HepG2 (cell line): ENCODE results near the gene MRPL14. TPM values are rescaled to one million over a fixed set of nuclear protein-coding genes. Genes with fewer than 3 reads are reported as not detected.
A peak's percentile ranks its signal among the peaks of the same experiment; 100 is the strongest.

Experiments
- ATF4 ChIP-seq, 2 experiments: fragments of 450-650 bp in 1 of 2; sonication (generic) in 1 of 2; formaldehyde crosslinking; IDR thresholded peaks; 2 replicates each; pipeline versions ENCODE4 v1.5.0 to v1.8.0; 2020 to 2022; ENCODE audit warnings: mild to moderate bottlenecking in 1 of 2, missing genetic modification reagents in 1 of 2
- HOXA7 ChIP-seq: sonication (generic); formaldehyde crosslinking; IDR thresholded peaks from 2 replicates; pipeline ENCODE4 v1.8.1; 2022; ENCODE audit warnings: mild to moderate bottlenecking, missing genetic modification reagents, moderate library complexity
- KDM1A ChIP-seq: IDR thresholded peaks from 2 replicates; pipeline ENCODE4 v1.6.1; 2016; ENCODE audit warnings: missing compliant biosample characterization
- MTA3 ChIP-seq: sonication (generic); formaldehyde crosslinking; IDR thresholded peaks from 2 replicates; pipeline ENCODE4 v1.4.0; 2020; ENCODE audit warnings: missing genetic modification reagents
- MXD4 ChIP-seq: IDR thresholded peaks from 2 replicates; pipeline ENCODE4 v1.6.1; 2016; ENCODE audit warnings: mild to moderate bottlenecking, missing biosample characterization, missing genetic modification reagents
- PCBP2 ChIP-seq: fragments of 200-400 bp; formaldehyde crosslinking; optimal IDR thresholded peaks from 2 replicates; pipeline ENCODE3; 2018; ENCODE audit warnings: low read length, low read depth; ENCODE audit not compliant: poor library complexity, severe bottlenecking
- PHF5A ChIP-seq: IDR thresholded peaks from one replicate; pipeline ENCODE4 v1.6.1; 2018; ENCODE audit warnings: low read depth, missing genetic modification reagents; ENCODE audit not compliant: unreplicated experiment
- POLR2A ChIP-seq, 2 experiments: IDR thresholded peaks; 2 replicates each; pipeline ENCODE4 v1.6.1; 2011; ENCODE audit warnings: low read depth in 2 of 2, low read length in 2 of 2, mild to moderate bottlenecking in 1 of 2, moderate library complexity in 1 of 2; ENCODE audit not compliant: insufficient read depth in 1 of 2
- RFX5 ChIP-seq: IDR thresholded peaks from 2 replicates; pipeline ENCODE4 v1.6.1; 2011; ENCODE audit warnings: low read depth, low read length, improper control_type of control experiment
- RNF219 ChIP-seq: sonication (generic); formaldehyde crosslinking; IDR thresholded peaks from 2 replicates; pipeline ENCODE4 v1.5.0; 2020; ENCODE audit warnings: mild to moderate bottlenecking, missing genetic modification reagents
- SMAD9 ChIP-seq: sonication (generic); formaldehyde crosslinking; IDR thresholded peaks from 2 replicates; pipeline ENCODE4 v1.5.1; 2020; ENCODE audit warnings: mild to moderate bottlenecking, missing genetic modification reagents
- SNAI1 ChIP-seq: sonication (generic); formaldehyde crosslinking; IDR thresholded peaks from 2 replicates; pipeline ENCODE4 v1.5.0; 2020; ENCODE audit warnings: mild to moderate bottlenecking, missing genetic modification reagents, borderline replicate concordance
- TFE3 ChIP-seq: IDR thresholded peaks from 2 replicates; pipeline ENCODE4 v1.6.1; 2016
- THAP8 ChIP-seq: sonication (generic); formaldehyde crosslinking; IDR thresholded peaks from 2 replicates; pipeline ENCODE4 v1.5.1; 2020; ENCODE audit warnings: missing genetic modification reagents, mild to moderate bottlenecking, borderline replicate concordance
- ZNF12 ChIP-seq: sonication (generic); formaldehyde crosslinking; IDR thresholded peaks from 2 replicates; pipeline ENCODE4 v1.5.0; 2020; ENCODE audit warnings: missing genetic modification reagents
- ZNF20 ChIP-seq: sonication (generic); formaldehyde crosslinking; IDR thresholded peaks from 2 replicates; pipeline ENCODE4 v1.4.0; 2020; ENCODE audit warnings: mild to moderate bottlenecking, moderate library complexity, missing genetic modification reagents
- ZNF670 ChIP-seq: sonication (generic); formaldehyde crosslinking; IDR thresholded peaks from 2 replicates; pipeline ENCODE4 v1.8.0; 2022; ENCODE audit warnings: mild to moderate bottlenecking, missing genetic modification reagents, borderline replicate concordance
- ZNF704 ChIP-seq: sonication (generic); formaldehyde crosslinking; IDR thresholded peaks from 2 replicates; pipeline ENCODE4 v1.8.1; 2023; ENCODE audit warnings: mild to moderate bottlenecking, inconsistent platforms, moderate library complexity, missing genetic modification reagents, borderline replicate concordance
- ZNF740 ChIP-seq: sonication (generic); formaldehyde crosslinking; IDR thresholded peaks from 2 replicates; pipeline ENCODE4 v1.4.0; 2020; ENCODE audit warnings: missing genetic modification reagents
- ZNF768 ChIP-seq: sonication (generic); formaldehyde crosslinking; IDR thresholded peaks from 2 replicates; pipeline ENCODE4 v1.4.0; 2020; ENCODE audit warnings: missing genetic modification reagents
- ZNF775 ChIP-seq: sonication (generic); formaldehyde crosslinking; IDR thresholded peaks from 2 replicates; pipeline ENCODE4 v1.4.0; 2020; ENCODE audit warnings: missing genetic modification reagents, mild to moderate bottlenecking, moderate library complexity, borderline replicate concordance
- ZSCAN30 ChIP-seq: sonication (generic); formaldehyde crosslinking; IDR thresholded peaks from 2 replicates; pipeline ENCODE4 v1.5.0; 2020; ENCODE audit warnings: mild to moderate bottlenecking, missing genetic modification reagents
- polyA plus RNA-seq, 8 experiments: library from polyadenylated mRNA; depleted of rRNA in 3 of 8; stranded (reverse) in 7 of 8; unstranded in 1 of 8; fragments of >200 nt; fragmentation: Illumina TruSeq in 4 of 8; extraction: Trizol in 4 of 8; gene quantifications; 2 replicates each; pipeline versions ENCODE4 v1.2.1 to v1.2.3, GENCODE V29; 2011 to 2016; ENCODE audit warnings: low read depth in 4 of 8, missing spikeins in 1 of 8, mixed read lengths in 1 of 8; ENCODE audit not compliant: insufficient read depth in 1 of 8
- total RNA-seq, 5 experiments: library from RNA; depleted of rRNA; stranded (reverse); fragments of >200 nt; fragmentation: Illumina TruSeq; extraction: Trizol; gene quantifications; 2 replicates each; pipeline ENCODE4 v1.2.3, GENCODE V29; 2016; ENCODE audit warnings: low read depth in 1 of 5
- TF ChIP-seq, protein P1 (sequence below): IDR thresholded peaks from 2 replicates; pipeline ENCODE4 v1.6.1; 2016; ENCODE audit warnings: missing biosample characterization, missing genetic modification reagents, low read depth

MRPL14 gene
- total and polyA plus RNA-seq, 2 of the 13 experiments (the other 11 are each of a cell fraction or from before 2014, with no cell fraction given) = 157 to 178 TPM

- 0 out of 2 replicates have a peak, but pooled peaks have one; percentile 75 for TF ChIP-seq ZNF704
- no peak for TF ChIP-seq KDM1A (CRISPR knock-in tag)
- no peak for TF ChIP-seq ATF4 (CRISPR knock-in tag; IDR thresholded peaks at IDR 0.05)
- TF ChIP-seq, protein P1, sequence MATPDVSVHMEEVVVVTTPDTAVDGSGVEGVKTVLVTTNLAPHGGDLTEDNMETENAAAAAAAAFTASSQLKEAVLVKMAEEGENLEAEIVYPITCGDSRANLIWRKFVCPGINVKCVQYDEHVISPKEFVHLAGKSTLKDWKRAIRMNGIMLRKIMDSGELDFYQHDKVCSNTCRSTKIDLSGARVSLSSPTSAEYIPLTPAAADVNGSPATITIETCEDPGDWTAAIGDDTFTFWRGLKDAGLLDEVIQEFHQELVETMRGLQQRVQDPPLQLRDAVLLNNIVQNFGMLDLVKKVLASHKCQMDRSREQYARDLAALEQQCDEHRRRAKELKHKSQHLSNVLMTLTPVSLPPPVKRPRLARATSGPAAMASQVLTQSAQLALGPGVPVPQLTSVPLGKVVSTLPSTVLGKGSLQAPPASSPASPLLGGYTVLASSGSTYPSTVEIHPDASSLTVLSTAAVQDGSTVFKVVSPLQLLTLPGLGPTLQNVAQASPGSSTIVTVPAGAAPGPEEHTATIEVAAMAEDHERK = no peak
- TF ChIP-seq ZNF775 (CRISPR knock-in tag) = no peak
- no peak; the same call in 1 of the 2 replicates for TF ChIP-seq MXD4
- TF ChIP-seq THAP8 (CRISPR knock-in tag) = no peak
- no peak for TF ChIP-seq POLR2A (IDR thresholded peaks at IDR 0.05; ENCODE audit: insufficient read depth in 1 of 2, low read depth in 2 of 2, low read length in 2 of 2)
- TF ChIP-seq RFX5 = peak; percentile 16; the same call in 1 of the 2 replicates
- no peak for TF ChIP-seq MTA3
- peak; percentile 68; the same call in 1 of the 2 replicates for TF ChIP-seq ZNF670
- TF ChIP-seq SMAD9 = no peak
- no peak for TF ChIP-seq RNF219 (CRISPR knock-in tag)
- TF ChIP-seq SNAI1 (CRISPR knock-in tag) = no peak
- no peak for TF ChIP-seq HOXA7 (CRISPR knock-in tag)
- no peak for TF ChIP-seq ZNF740 (CRISPR knock-in tag)
- TF ChIP-seq ZNF20 (CRISPR knock-in tag) = no peak
- no peak for TF ChIP-seq PCBP2
- TF ChIP-seq ZSCAN30 (CRISPR knock-in tag) = no peak
- TF ChIP-seq TFE3 = peak; percentile 74
- no peak for TF ChIP-seq ZNF12
- TF ChIP-seq PHF5A (CRISPR knock-in tag) = no peak
- peak; percentile 63 for TF ChIP-seq ZNF768 (CRISPR knock-in tag)
These were observed 52.8 kb downstream of the MRPL14 start (continued) for GRCh38 chr6:44074439-44074812.
